ENCODE data around the gene RBL1.

RBL1 gene

GRCh38 chr20:36984257-36984638 is 111.5 kb downstream of the RBL1 start:
- POLR2A ChIA-PET = no interaction called here
- TF ChIP-seq BHLHE40 (IDR thresholded peaks at IDR 0.05; ENCODE audit: borderline replicate concordance) (no peak), FOXK2 (IDR thresholded peaks at IDR 0.05) (no peak), PKNOX1 (IDR thresholded peaks at IDR 0.05) (no peak), CTBP1 (IDR thresholded peaks at IDR 0.05; ENCODE audit: borderline replicate concordance) (no peak)
- no peak for DNase-seq (ENCODE audit: extremely low spot score)
- CTCF ChIA-PET = no interaction called here

- no peak for DNase-seq (ENCODE audit: extremely low spot score)
Observed at GRCh38 chr20:36975099-36975818, 120.5 kb downstream of the RBL1 start.

GRCh38 chr20:36974660-36975059 is 121.1 kb downstream of the RBL1 start:
- TF ChIP-seq CTBP1 (IDR thresholded peaks at IDR 0.05; ENCODE audit: borderline replicate concordance) = no peak
- TF ChIP-seq L3MBTL2 (conservative IDR thresholded peaks at IDR 0.05) = no peak
- TF ChIP-seq SUZ12 (IDR thresholded peaks at IDR 0.05) = no peak
- no peak for TF ChIP-seq ELF4 (IDR thresholded peaks at IDR 0.05)
- ChIA-PET POLR2A (interaction anchor here (0.7 kb wide), 1 partner anchor 19 kb away, joined by 3 read pairs; no protein-coding TSS in a partner anchor), CTCF (no interaction called here)
- DNase-seq (ENCODE audit: extremely low spot score) = no peak

More at GRCh38 chr20:36975099-36975818, 120.5 kb downstream of the RBL1 start:
- CTCF ChIA-PET = no interaction called here
- no peak for TF ChIP-seq ZNF384 (IDR thresholded peaks at IDR 0.05)
- TF ChIP-seq SUZ12 (IDR thresholded peaks at IDR 0.05) = no peak
- TF ChIP-seq TARDBP (IDR thresholded peaks at IDR 0.05) = no peak
- no peak for TF ChIP-seq CTBP1 (IDR thresholded peaks at IDR 0.05; ENCODE audit: borderline replicate concordance)
- TF ChIP-seq FOXA1 (IDR thresholded peaks at IDR 0.05) = no peak
- no peak for TF ChIP-seq PKNOX1 (IDR thresholded peaks at IDR 0.05)
- no peak for TF ChIP-seq ARNT (IDR thresholded peaks at IDR 0.05)
- no peak for TF ChIP-seq FOXK2 (IDR thresholded peaks at IDR 0.05)
- no peak for TF ChIP-seq NFRKB (IDR thresholded peaks at IDR 0.05)
- no peak for TF ChIP-seq ELF4 (IDR thresholded peaks at IDR 0.05)
- TF ChIP-seq FOXM1 (IDR thresholded peaks at IDR 0.05; ENCODE audit: borderline replicate concordance) = no peak
- TF ChIP-seq LEF1 (IDR thresholded peaks at IDR 0.05; ENCODE audit: borderline replicate concordance) = no peak
- TF ChIP-seq SP1 (IDR thresholded peaks at IDR 0.05) = no peak
- TF ChIP-seq L3MBTL2 (conservative IDR thresholded peaks at IDR 0.05) = no peak
- no peak for TF ChIP-seq BHLHE40 (IDR thresholded peaks at IDR 0.05; ENCODE audit: borderline replicate concordance)
- POLR2A ChIA-PET = interaction anchor here (0.7 kb wide), 1 partner anchor 18 kb away, joined by 3 read pairs; no protein-coding TSS in a partner anchor

- ChIA-PET CTCF (no interaction called here), POLR2A (no interaction called here)
- no peak for DNase-seq (ENCODE audit: extremely low spot score)
- no peak for TF ChIP-seq FOXA1 (IDR thresholded peaks at IDR 0.05)
Observed at GRCh38 chr20:36971103-36971502, 124.7 kb downstream of the RBL1 start.

- ChIA-PET POLR2A (no interaction called here), CTCF (no interaction called here)
- no peak for DNase-seq (ENCODE audit: extremely low spot score)
- no peak for TF ChIP-seq PKNOX1 (IDR thresholded peaks at IDR 0.05)
- no peak for TF ChIP-seq ARNT (IDR thresholded peaks at IDR 0.05)
- no peak for TF ChIP-seq SP1 (IDR thresholded peaks at IDR 0.05)
- no peak for TF ChIP-seq LEF1 (IDR thresholded peaks at IDR 0.05; ENCODE audit: borderline replicate concordance)
Observed at GRCh38 chr20:36969478-36970186, 126.2 kb downstream of the RBL1 start.

- no peak for DNase-seq (ENCODE audit: extremely low spot score)
- ChIA-PET POLR2A (no interaction called here), CTCF (no interaction called here)
- TF ChIP-seq NFRKB (IDR thresholded peaks at IDR 0.05) (no peak), SP1 (IDR thresholded peaks at IDR 0.05) (no peak), ELF4 (IDR thresholded peaks at IDR 0.05) (no peak), FOXK2 (IDR thresholded peaks at IDR 0.05) (no peak), L3MBTL2 (conservative IDR thresholded peaks at IDR 0.05) (no peak), CTBP1 (IDR thresholded peaks at IDR 0.05; ENCODE audit: borderline replicate concordance) (no peak), ARNT (IDR thresholded peaks at IDR 0.05) (no peak), SUZ12 (IDR thresholded peaks at IDR 0.05) (no peak), PKNOX1 (IDR thresholded peaks at IDR 0.05) (no peak), TARDBP (IDR thresholded peaks at IDR 0.05) (no peak), LEF1 (IDR thresholded peaks at IDR 0.05; ENCODE audit: borderline replicate concordance) (no peak), BHLHE40 (IDR thresholded peaks at IDR 0.05; ENCODE audit: borderline replicate concordance) (no peak), ZNF384 (IDR thresholded peaks at IDR 0.05) (no peak), HDGF (IDR thresholded peaks at IDR 0.05; ENCODE audit: borderline replicate concordance) (no peak), FOXA1 (IDR thresholded peaks at IDR 0.05) (no peak), FOXM1 (IDR thresholded peaks at IDR 0.05; ENCODE audit: borderline replicate concordance) (no peak)
Observed at GRCh38 chr20:36969051-36969450, 126.7 kb downstream of the RBL1 start.

Measured in HEK293T (cell line).